H9 (cell line): ENCODE data around the gene RAB11FIP4. TPM values are rescaled to one million over a fixed set of nuclear protein-coding genes. Genes with fewer than 3 reads are reported as not detected.

Experiments used
- DNase-seq: peaks from one replicate; pipeline ENCODE4 v3.0.0-alpha.2; 2017
- H2AFZ ChIP-seq: one replicate; pipeline ENCODE4 v1.6.1; 2013; ENCODE audit warnings: mild to moderate bottlenecking, low read length, control low read depth, moderate library complexity
- H2AK5ac ChIP-seq: 2 replicates; pipeline ENCODE4 v1.6.1; 2013; ENCODE audit warnings: low read length, control low read depth, mixed read lengths; ENCODE audit not compliant: insufficient read length
- H2BK120ac ChIP-seq: one replicate; pipeline ENCODE4 v1.6.1; 2013; ENCODE audit warnings: low read depth, mild to moderate bottlenecking, low read length, control low read depth, inconsistent platforms; ENCODE audit not compliant: poor library complexity, severe bottlenecking
- H2BK12ac ChIP-seq: 2 replicates; pipeline ENCODE4 v1.6.1; 2013; ENCODE audit warnings: low read length, control low read depth, mixed read lengths, low read depth; ENCODE audit not compliant: insufficient read length
- H2BK15ac ChIP-seq: 2 replicates; pipeline ENCODE4 v1.6.1; 2013; ENCODE audit warnings: low read depth, low read length, control low read depth
- H2BK20ac ChIP-seq: one replicate; pipeline ENCODE4 v1.6.1; 2013; ENCODE audit warnings: low read depth, mild to moderate bottlenecking, low read length, control low read depth, inconsistent platforms; ENCODE audit not compliant: poor library complexity, severe bottlenecking
- H2BK5ac ChIP-seq: 2 replicates; pipeline ENCODE4 v1.6.1; 2013; ENCODE audit warnings: low read length, control low read depth, mixed read lengths; ENCODE audit not compliant: insufficient read length
- H3K14ac ChIP-seq: 2 replicates; pipeline ENCODE4 v1.6.1; 2013; ENCODE audit warnings: low read length, control low read depth; ENCODE audit not compliant: insufficient read depth
- H3K18ac ChIP-seq: 2 replicates; pipeline ENCODE4 v1.6.1; 2013; ENCODE audit warnings: low read depth, mild to moderate bottlenecking, mixed read lengths, low read length, control low read depth; ENCODE audit not compliant: insufficient read length
- H3K23ac ChIP-seq: 2 replicates; pipeline ENCODE4 v1.6.1; 2013; ENCODE audit warnings: low read length, control low read depth, mixed read lengths, low read depth; ENCODE audit not compliant: insufficient read length
- H3K23me2 ChIP-seq: 2 replicates; pipeline ENCODE4 v1.6.1; 2013; ENCODE audit warnings: low read depth, mild to moderate bottlenecking, mixed read lengths, low read length, control low read depth; ENCODE audit not compliant: insufficient read length, poor library complexity, severe bottlenecking
- H3K27ac ChIP-seq: 2 replicates; pipeline ENCODE4 v1.5.1; 2013; ENCODE audit warnings: low read length, control low read depth, mixed read lengths, low read depth; ENCODE audit not compliant: insufficient read length
- H3K27me3 ChIP-seq: 2 replicates; pipeline ENCODE4 v1.6.1; 2013; ENCODE audit warnings: low read length, control low read depth, inconsistent platforms; ENCODE audit not compliant: insufficient read depth
- H3K4ac ChIP-seq: 2 replicates; pipeline ENCODE4 v1.6.1; 2013; ENCODE audit warnings: low read depth, mild to moderate bottlenecking, control low read depth, inconsistent platforms, low read length, moderate library complexity
- H3K4me1 ChIP-seq: 2 replicates; pipeline ENCODE4 v1.6.1; 2013; ENCODE audit warnings: low read length, control low read depth, inconsistent platforms; ENCODE audit not compliant: insufficient read depth
- H3K4me2 ChIP-seq: 2 replicates; pipeline ENCODE4 v1.6.1; 2013; ENCODE audit warnings: low read length, control low read depth, mixed read lengths; ENCODE audit not compliant: insufficient read length, insufficient read depth
- H3K56ac ChIP-seq: 2 replicates; pipeline ENCODE4 v1.6.1; 2013; ENCODE audit warnings: low read depth, mild to moderate bottlenecking, mixed read lengths, low read length, control low read depth; ENCODE audit not compliant: insufficient read length
- H3K79me1 ChIP-seq: 2 replicates; pipeline ENCODE4 v1.6.1; 2013; ENCODE audit warnings: low read depth, mild to moderate bottlenecking, moderate library complexity, low read length, control low read depth, inconsistent platforms; ENCODE audit not compliant: insufficient read depth, poor library complexity, severe bottlenecking
- H3K79me2 ChIP-seq: 2 replicates; pipeline ENCODE4 v1.6.1; 2013; ENCODE audit warnings: low read length, control low read depth, inconsistent platforms; ENCODE audit not compliant: insufficient read depth
- H3K9ac ChIP-seq: 2 replicates; pipeline ENCODE4 v1.6.1; 2013; ENCODE audit warnings: low read length, control low read depth, mixed read lengths; ENCODE audit not compliant: insufficient read length; ENCODE audit errors: extremely low read depth
- H3K9me3 ChIP-seq: one replicate; pipeline ENCODE4 v1.6.1; 2013; ENCODE audit warnings: low read depth, low read length, inconsistent platforms; ENCODE audit not compliant: control insufficient read depth
- H3T11ph ChIP-seq: one replicate; pipeline ENCODE4 v1.6.1; 2013; ENCODE audit warnings: mild to moderate bottlenecking, low read length, control low read depth, inconsistent platforms
- H4K20me1 ChIP-seq: one replicate; pipeline ENCODE4 v1.6.1; 2013; ENCODE audit not compliant: control insufficient read depth, insufficient read length, insufficient read depth
- H4K5ac ChIP-seq: 2 replicates; pipeline ENCODE4 v1.6.1; 2013; ENCODE audit warnings: low read depth, mild to moderate bottlenecking, mixed read lengths, low read length, control low read depth; ENCODE audit not compliant: insufficient read length
- H4K8ac ChIP-seq: replicated peaks from 2 replicates; pipeline ENCODE4 v1.6.1; 2013; ENCODE audit warnings: low read length, control low read depth, mixed read lengths, low read depth; ENCODE audit not compliant: insufficient read length
- H4K91ac ChIP-seq: 2 replicates; pipeline ENCODE4 v1.6.1; 2013; ENCODE audit warnings: low read depth, mild to moderate bottlenecking, moderate library complexity, mixed read lengths, low read length, control low read depth; ENCODE audit not compliant: insufficient read length
- H3K27ac Mint-ChIP-seq, 3 experiments: 2 replicates in 2 of 3; 3 replicates in 1 of 3; pipeline ENCODE4 v1.8.0; 2020 to 2021; ENCODE audit warnings: mixed read lengths in 3 of 3, mild to moderate bottlenecking in 1 of 3, moderate library complexity in 1 of 3
- H3K27me3 Mint-ChIP-seq: 2 replicates; pipeline ENCODE4 v1.8.0; 2021; ENCODE audit warnings: low read depth, mild to moderate bottlenecking, moderate library complexity, mixed read lengths
- H3K36me3 Mint-ChIP-seq, 3 experiments: 2 replicates in 2 of 3; 3 replicates in 1 of 3; pipeline ENCODE4 v1.8.0; 2020 to 2021; ENCODE audit warnings: low read depth in 3 of 3, mixed read lengths in 3 of 3; ENCODE audit not compliant: insufficient read depth in 1 of 3
- H3K4me1 Mint-ChIP-seq, 2 experiments: 2 replicates each; pipeline ENCODE4 v1.8.0; 2020; ENCODE audit warnings: mixed read lengths in 2 of 2
- H3K4me3 Mint-ChIP-seq, 2 experiments: 2 replicates in 1 of 2; 3 replicates in 1 of 2; pipeline ENCODE4 v1.8.0; 2020 to 2021; ENCODE audit warnings: mild to moderate bottlenecking in 2 of 2, mixed read lengths in 2 of 2, moderate library complexity in 1 of 2
- H3K9me3 Mint-ChIP-seq, 2 experiments: 2 replicates in 1 of 2; 3 replicates in 1 of 2; pipeline ENCODE4 v1.8.0; 2020; ENCODE audit warnings: mild to moderate bottlenecking in 2 of 2, mixed read lengths in 2 of 2, moderate library complexity in 1 of 2
- WGBS: extraction: QIAGEN DNeasy Blood & Tissue Kit; methylation state at CpG from one replicate; pipeline ENCODE4 v1.1.7; 2013; ENCODE audit warnings: missing lambda C conversion rate, low lambda C conversion rate, mixed read lengths; ENCODE audit not compliant: insufficient read length; ENCODE audit errors: extremely low coverage; 5-methylcytosine and 5-hydroxymethylcytosine counted together
- total RNA-seq: library from RNA; stranded (reverse); gene quantifications from 2 replicates; pipeline ENCODE4 v1.2.1, GENCODE V29; 2021
- TF ChIP-seq, protein P1 (sequence below): fragments of 200-600 bp; sonication (generic); conservative IDR thresholded peaks from 3 replicates; pipeline ENCODE4 v1.8.0; 2021; ENCODE audit warnings: antibody characterized with exemption, mild to moderate bottlenecking

The RAB11FIP4 gene
- total RNA-seq, 1 experiment from 2014 or later = 25.7 TPM

DNA sequence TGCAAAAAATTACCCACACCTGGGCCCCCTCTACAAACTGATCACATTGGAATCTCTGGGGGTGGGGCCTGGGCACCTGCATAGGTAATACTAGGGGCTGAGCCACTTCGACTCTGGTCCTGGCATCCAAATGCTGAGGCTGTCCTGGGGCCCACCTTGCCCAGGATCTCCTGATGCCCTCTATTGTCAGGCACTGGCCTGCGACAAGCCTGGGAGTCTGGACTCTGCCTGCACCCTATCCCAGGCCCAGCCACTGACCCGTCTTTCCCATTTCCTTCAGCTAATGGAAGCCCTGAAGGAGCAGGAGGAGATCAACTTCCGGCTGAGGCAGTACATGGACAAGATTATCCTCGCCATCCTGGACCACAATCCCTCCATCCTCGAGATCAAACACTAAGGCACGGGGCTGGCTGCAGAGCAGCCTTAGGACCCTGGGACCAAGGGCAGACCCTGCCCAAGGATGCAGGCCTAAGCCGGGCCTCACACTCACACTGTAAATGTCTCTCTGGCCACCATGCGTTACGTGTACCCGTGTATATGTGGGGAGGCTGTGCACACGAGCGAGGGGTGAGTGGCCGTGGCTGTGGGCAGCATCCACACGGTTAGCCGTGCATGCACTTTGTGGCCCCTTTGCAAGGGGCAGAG lies 140.0 kb downstream of the RAB11FIP4 start:
- Mint-ChIP-seq H3K4me3 (peak overlapping the region in 1 of 2 experiments; percentile 29; a peak in 1 of 5 replicates), H3K27ac (peak overlapping the region in 1 of 3 experiments; percentile 79; a peak in 3 of 7 replicates), H3K27me3 (no peaks in the 10 kb centered on the region), H3K36me3 (peaks cover 7 to 25% (median 24%) of the 10 kb centered on the region in 3 experiments; a peak in 6 of 7 replicates), H3K4me1 (peaks cover 12 to 19% of the 10 kb centered on the region in 2 experiments), H3K9me3 (no peaks in the 10 kb centered on the region)
- Histone ChIP-seq H3K23me2 (no peaks in the 10 kb centered on the region), H3K9ac (no peak overlapping the region), H4K91ac (no peak overlapping the region), H3K18ac (no peak overlapping the region), H3K79me2 (no peaks in the 10 kb centered on the region), H3K56ac (no peak overlapping the region), H2BK120ac (no peak overlapping the region), H3K14ac (no peak overlapping the region), H2BK5ac (no peak overlapping the region), H4K8ac (no peak overlapping the region), H3K27me3 (no peaks in the 10 kb centered on the region), H2AK5ac (no peak overlapping the region), H4K20me1 (peaks cover 2% of the 10 kb centered on the region), H4K5ac (no peak overlapping the region), H3K23ac (no peak overlapping the region), H2BK12ac (no peak overlapping the region), H3K4me2 (no peak overlapping the region), H3K79me1 (no peaks in the 10 kb centered on the region), H3K9me3 (no peaks in the 10 kb centered on the region), H2AFZ (no peak overlapping the region), H3K4ac (no peak overlapping the region), H2BK15ac (no peak overlapping the region), H3T11ph (no peak overlapping the region), H3K27ac (no peak overlapping the region), H3K4me1 (no peaks in the 10 kb centered on the region), H2BK20ac (no peak overlapping the region)
- TF ChIP-seq, protein P1, sequence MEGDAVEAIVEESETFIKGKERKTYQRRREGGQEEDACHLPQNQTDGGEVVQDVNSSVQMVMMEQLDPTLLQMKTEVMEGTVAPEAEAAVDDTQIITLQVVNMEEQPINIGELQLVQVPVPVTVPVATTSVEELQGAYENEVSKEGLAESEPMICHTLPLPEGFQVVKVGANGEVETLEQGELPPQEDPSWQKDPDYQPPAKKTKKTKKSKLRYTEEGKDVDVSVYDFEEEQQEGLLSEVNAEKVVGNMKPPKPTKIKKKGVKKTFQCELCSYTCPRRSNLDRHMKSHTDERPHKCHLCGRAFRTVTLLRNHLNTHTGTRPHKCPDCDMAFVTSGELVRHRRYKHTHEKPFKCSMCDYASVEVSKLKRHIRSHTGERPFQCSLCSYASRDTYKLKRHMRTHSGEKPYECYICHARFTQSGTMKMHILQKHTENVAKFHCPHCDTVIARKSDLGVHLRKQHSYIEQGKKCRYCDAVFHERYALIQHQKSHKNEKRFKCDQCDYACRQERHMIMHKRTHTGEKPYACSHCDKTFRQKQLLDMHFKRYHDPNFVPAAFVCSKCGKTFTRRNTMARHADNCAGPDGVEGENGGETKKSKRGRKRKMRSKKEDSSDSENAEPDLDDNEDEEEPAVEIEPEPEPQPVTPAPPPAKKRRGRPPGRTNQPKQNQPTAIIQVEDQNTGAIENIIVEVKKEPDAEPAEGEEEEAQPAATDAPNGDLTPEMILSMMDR = no peak
- no peak for DNase-seq
- no CpG with 5 or more reads among the region's 16 CpGs for WGBS
